ENCODE data around the gene SPATA22.

GRCh38 chr17:3401786-3402185 lies 69.8 kb downstream of the SPATA22 start:
- no peak for TF ChIP-seq REST (IDR thresholded peaks at IDR 0.05; ENCODE audit: low read depth)
- TF ChIP-seq YY1 (IDR thresholded peaks at IDR 0.05; ENCODE audit: low read depth) = no peak
- no peak for TF ChIP-seq EP300 (IDR thresholded peaks at IDR 0.05; ENCODE audit: borderline replicate concordance)
- TF ChIP-seq MAX (IDR thresholded peaks at IDR 0.05) = no peak
- no peak for TF ChIP-seq RAD21 (IDR thresholded peaks at IDR 0.05; ENCODE audit: low read depth)
- TF ChIP-seq CREB1 (IDR thresholded peaks at IDR 0.05; ENCODE audit: low read depth) = no peak
- TF ChIP-seq TAF1 (IDR thresholded peaks at IDR 0.05; ENCODE audit: low read depth) = no peak
- no peak for TF ChIP-seq EGR1 (IDR thresholded peaks at IDR 0.05)
